Measurements from ENCODE around the gene NUMA1. TPM values are rescaled to one million over a fixed set of nuclear protein-coding genes. Genes with fewer than 3 reads are reported as not detected.

NUMA1 gene
- total RNA-seq, 1 experiment from 2014 or later = 267 TPM

- intact Hi-C loops (cut with micrococcal nuclease; ENCODE audit: unreplicated experiment) = no loop called here
- Histone ChIP-seq H3K4me3 (no peak overlapping the region), H3K79me2 (ENCODE audit: low read depth) (no peaks in the 10 kb centered on the region), H4K20me1 (ENCODE audit: insufficient read depth) (peaks cover 37% of the 10 kb centered on the region), H3K4me2 (no peak overlapping the region), H2AFZ (no peak overlapping the region), H3F3A (ENCODE audit: insufficient read depth, low read depth) (peaks cover 50% of the 10 kb centered on the region; the same call in 1 of the 2 replicates), H3K27me3 (ENCODE audit: insufficient read depth, low read depth) (no peaks in the 10 kb centered on the region), H3K4me1 (replicated peaks; ENCODE audit: insufficient read depth) (no peaks in the 10 kb centered on the region), H3K27ac (no peak overlapping the region), H3K9me3 (ENCODE audit: insufficient read depth, low read depth) (no peaks in the 10 kb centered on the region), H3K9me2 (ENCODE audit: insufficient read depth) (no peaks in the 10 kb centered on the region), H3K36me3 (ENCODE audit: low read depth) (peaks cover 31% of the 10 kb centered on the region; the same call in 1 of the 2 replicates)
- no peak for DNase-seq
- POLR2A ChIA-PET (ENCODE audit: unreplicated experiment) = interaction anchor here (0.7 kb wide), 1 partner anchor 442 kb away, joined by 4 read pairs; no protein-coding TSS in a partner anchor
- CTCF ChIA-PET = no interaction called here
- no TSS peak for BruUV-seq (replicated peaks)
- TF ChIP-seq EZH2 (IDR thresholded peaks at IDR 0.05; ENCODE audit: low read depth) (no peak), CTCF (conservative IDR thresholded peaks at IDR 0.05) (no peak)
These were observed 73.3 kb downstream of the NUMA1 start for GRCh38 chr11:72007089-72007476.

GRCh38 chr11:72006309-72007088 lies 73.8 kb downstream of the NUMA1 start:
- Histone ChIP-seq H3K9me3 (ENCODE audit: insufficient read depth, low read depth) (no peaks in the 10 kb centered on the region), H3K4me2 (no peak overlapping the region), H3K4me3 (no peak overlapping the region), H2AFZ (no peak overlapping the region), H4K20me1 (ENCODE audit: insufficient read depth) (peaks cover 33% of the 10 kb centered on the region), H3K27ac (no peak overlapping the region), H3K9me2 (ENCODE audit: insufficient read depth) (no peaks in the 10 kb centered on the region), H3K36me3 (ENCODE audit: low read depth) (peaks cover 31% of the 10 kb centered on the region; the same call in 1 of the 2 replicates), H3K4me1 (replicated peaks; ENCODE audit: insufficient read depth) (no peaks in the 10 kb centered on the region), H3K27me3 (ENCODE audit: insufficient read depth, low read depth) (no peaks in the 10 kb centered on the region), H3K79me2 (ENCODE audit: low read depth) (no peaks in the 10 kb centered on the region), H3F3A (ENCODE audit: insufficient read depth, low read depth) (peaks cover 56% of the 10 kb centered on the region; the same call in 1 of the 2 replicates)
- CTCF ChIA-PET = no interaction called here
- intact Hi-C loops (cut with micrococcal nuclease; ENCODE audit: unreplicated experiment) = no loop called here
- DNase-seq = no peak
- BruUV-seq (replicated peaks) = no TSS peak
- POLR2A ChIA-PET (ENCODE audit: unreplicated experiment) = no interaction called here
- TF ChIP-seq CTCF (conservative IDR thresholded peaks at IDR 0.05) (no peak), EZH2 (IDR thresholded peaks at IDR 0.05; ENCODE audit: low read depth) (no peak)

GRCh38 chr11:72005347-72006260 lies 74.7 kb downstream of the NUMA1 start:
- no peak for DNase-seq
- Histone ChIP-seq H4K20me1 (ENCODE audit: insufficient read depth) (peaks cover 30% of the 10 kb centered on the region), H3K27ac (no peak overlapping the region), H2AFZ (no peak overlapping the region), H3K79me2 (ENCODE audit: low read depth) (no peaks in the 10 kb centered on the region), H3K27me3 (ENCODE audit: insufficient read depth, low read depth) (no peaks in the 10 kb centered on the region), H3K9me3 (ENCODE audit: insufficient read depth, low read depth) (no peaks in the 10 kb centered on the region), H3K36me3 (ENCODE audit: low read depth) (peaks cover 31% of the 10 kb centered on the region; the same call in 1 of the 2 replicates), H3K9me2 (ENCODE audit: insufficient read depth) (no peaks in the 10 kb centered on the region), H3F3A (ENCODE audit: insufficient read depth, low read depth) (peaks cover 50% of the 10 kb centered on the region; the same call in 1 of the 2 replicates), H3K4me2 (no peak overlapping the region), H3K4me3 (no peak overlapping the region), H3K4me1 (replicated peaks; ENCODE audit: insufficient read depth) (no peaks in the 10 kb centered on the region)
- TF ChIP-seq EZH2 (IDR thresholded peaks at IDR 0.05; ENCODE audit: low read depth) (no peak), CTCF (conservative IDR thresholded peaks at IDR 0.05) (no peak)
- ChIA-PET POLR2A (ENCODE audit: unreplicated experiment) (no interaction called here), CTCF (no interaction called here)
- intact Hi-C loops (cut with micrococcal nuclease; ENCODE audit: unreplicated experiment) = no loop called here
- no TSS peak for BruUV-seq (replicated peaks)

Data from PC-9 (cell line).